Ureter (tissue), 1 donor: Measurements from ENCODE around the gene RAPGEFL1. TPM values are rescaled to one million over a fixed set of nuclear protein-coding genes. Genes with fewer than 3 reads are reported as not detected.
"Not testable (repeated sequence)": the region's sequence is repeated elsewhere in the genome, so short reads cannot be mapped to it uniquely, and the experiment has no call there.

Source experiments
- DNase-seq: peaks from one replicate; pipeline ENCODE4 v3.0.0-alpha.2; 2020; ENCODE audit warnings: low spot score
- total RNA-seq: library from RNA; stranded (reverse); gene quantifications from one replicate; pipeline ENCODE4 v1.2.4, GENCODE V29; 2023
- donor health status: DM: yes; HTN: yes; CAD: no.

The RAPGEFL1 gene
- 138 TPM for total RNA-seq

- peak; percentile 86 for DNase-seq
Measured at GRCh38 chr17:40177275-40177874, at the start of gene RAPGEFL1. TSS of gene RAPGEFL1 (plus strand) at chr17:40177470. CDS start at chr17:40177862, 392 bp downstream.

GRCh38 chr17:40129498-40129897 lies 47.8 kb upstream of the RAPGEFL1 start:
- DNase-seq = no peak

- no peak for DNase-seq
Measured at GRCh38 chr17:40130352-40131042, 46.8 kb upstream of the RAPGEFL1 start.

GRCh38 chr17:40134184-40134583 lies 43.1 kb upstream of the RAPGEFL1 start:
- no peak for DNase-seq

- DNase-seq = no peak
Measured at GRCh38 chr17:40135817-40136216, 41.5 kb upstream of the RAPGEFL1 start.

GRCh38 chr17:40139566-40140058 lies 37.7 kb upstream of the RAPGEFL1 start:
- DNase-seq = no peak

- DNase-seq = not testable (repeated sequence)
Measured at GRCh38 chr17:40143166-40143565, 34.1 kb upstream of the RAPGEFL1 start.

- DNase-seq = no peak
Measured at GRCh38 chr17:40145476-40145875, 31.8 kb upstream of the RAPGEFL1 start.

GRCh38 chr17:40148527-40148926 lies 28.7 kb upstream of the RAPGEFL1 start:
- DNase-seq = no peak

- DNase-seq = no peak
Measured at GRCh38 chr17:40150276-40150675, 27.0 kb upstream of the RAPGEFL1 start.

- no peak for DNase-seq
Measured at GRCh38 chr17:40151414-40151963, 25.8 kb upstream of the RAPGEFL1 start.

- DNase-seq = no peak
Measured at GRCh38 chr17:40153603-40154236, 23.6 kb upstream of the RAPGEFL1 start.

GRCh38 chr17:40157973-40158372 lies 19.3 kb upstream of the RAPGEFL1 start:
- no peak for DNase-seq

GRCh38 chr17:40158438-40159013 lies 18.7 kb upstream of the RAPGEFL1 start:
- DNase-seq = no peak

GRCh38 chr17:40159456-40159855 lies 17.8 kb upstream of the RAPGEFL1 start:
- DNase-seq = no peak

GRCh38 chr17:40167685-40168261 lies 9.5 kb upstream of the RAPGEFL1 start:
- no peak for DNase-seq

- DNase-seq = no peak
Measured at GRCh38 chr17:40168262-40168832, 8.9 kb upstream of the RAPGEFL1 start.

GRCh38 chr17:40170325-40170724 lies 6.9 kb upstream of the RAPGEFL1 start:
- DNase-seq = no peak

- DNase-seq = no peak
Measured at GRCh38 chr17:40171750-40172149, 5.5 kb upstream of the RAPGEFL1 start.

GRCh38 chr17:40173091-40173777 lies 4.0 kb upstream of the RAPGEFL1 start:
- no peak for DNase-seq

GRCh38 chr17:40173778-40174135 lies 3.5 kb upstream of the RAPGEFL1 start:
- no peak for DNase-seq
